NCI-H2081 (cell line): ENCODE results near the gene ZNF467.

Source experiments
- DNase-seq, 2 experiments: peaks; one replicate each; lab custom pipeline; 2025; lab: John Stamatoyannopoulos, UW

ZNF467 gene

DNA sequence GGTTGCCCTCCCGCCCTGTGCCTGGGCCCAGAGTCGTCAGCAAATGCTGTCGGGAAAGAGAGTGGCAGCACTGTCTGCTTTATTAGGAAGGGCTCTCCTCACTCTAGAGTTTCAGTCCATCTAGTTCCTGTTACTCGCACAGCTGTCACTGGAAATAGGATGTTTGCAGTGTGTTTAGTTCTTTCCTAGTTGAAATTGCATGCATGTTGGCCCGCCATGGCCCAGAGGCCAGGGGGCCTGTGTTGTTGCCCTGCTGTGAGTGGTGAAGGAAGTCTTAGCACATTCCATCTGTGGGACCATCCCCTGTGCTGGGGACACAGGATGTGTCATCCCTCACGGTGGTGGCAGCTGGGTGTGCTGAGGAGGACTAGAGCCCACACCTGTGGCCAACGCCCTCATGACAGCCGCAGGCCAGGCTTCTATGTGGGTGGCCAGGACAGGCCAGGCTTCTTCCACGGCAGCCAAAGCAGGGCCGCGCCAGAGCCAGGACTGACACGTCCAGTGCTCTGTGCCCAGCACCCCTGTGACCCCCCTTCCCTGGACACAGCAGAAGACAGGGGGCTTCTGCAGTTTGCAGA, 45.4 kb downstream of the ZNF467 start:
- DNase-seq: no peak

DNA sequence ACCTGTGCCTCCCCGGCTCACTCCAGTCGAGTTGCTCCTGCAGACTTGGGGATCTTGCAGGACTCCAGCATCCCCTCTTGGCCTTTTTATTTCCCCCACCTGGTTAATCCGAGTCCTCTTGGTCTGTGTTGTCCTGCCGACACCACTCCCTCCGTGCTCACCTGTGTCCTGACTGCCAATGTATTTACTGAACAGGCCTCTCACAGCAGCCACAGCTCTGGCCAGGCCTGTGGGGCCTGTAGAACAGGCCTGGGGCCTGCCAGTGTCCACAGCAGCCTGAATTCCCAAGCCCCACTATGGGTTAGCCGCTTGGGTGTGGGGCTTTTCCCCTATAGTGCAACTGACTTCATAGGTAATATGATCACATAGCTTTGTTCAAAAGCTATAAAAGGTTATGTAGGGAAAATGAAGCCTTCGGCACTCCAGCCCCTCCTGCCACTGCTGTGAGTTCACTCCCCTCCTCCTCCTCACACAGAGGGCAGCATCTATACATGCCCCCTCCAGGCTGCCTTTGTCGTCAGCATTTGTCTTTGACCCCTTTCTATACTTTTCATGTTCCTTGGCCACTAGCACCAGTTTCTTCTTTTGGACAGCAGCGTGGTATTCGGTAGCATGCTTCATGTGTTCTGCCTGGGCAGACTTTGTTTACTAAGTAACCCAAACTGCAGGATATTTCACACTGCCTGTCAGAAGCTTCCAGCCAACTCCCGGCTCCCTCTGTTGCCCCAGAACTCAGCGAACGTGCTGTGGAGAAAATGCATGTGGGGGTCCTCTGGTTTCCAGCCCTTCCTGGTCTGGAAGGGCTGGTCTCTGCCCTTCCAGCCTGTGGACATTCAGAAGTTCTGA, 46.1 kb downstream of the ZNF467 start:
- no peak for DNase-seq

GRCh38 chr7:149725916-149726315, 47.5 kb downstream of the ZNF467 start:
- DNase-seq: no peak

GRCh38 chr7:149725426-149725821, 48.0 kb downstream of the ZNF467 start:
- DNase-seq: no peak

DNA sequence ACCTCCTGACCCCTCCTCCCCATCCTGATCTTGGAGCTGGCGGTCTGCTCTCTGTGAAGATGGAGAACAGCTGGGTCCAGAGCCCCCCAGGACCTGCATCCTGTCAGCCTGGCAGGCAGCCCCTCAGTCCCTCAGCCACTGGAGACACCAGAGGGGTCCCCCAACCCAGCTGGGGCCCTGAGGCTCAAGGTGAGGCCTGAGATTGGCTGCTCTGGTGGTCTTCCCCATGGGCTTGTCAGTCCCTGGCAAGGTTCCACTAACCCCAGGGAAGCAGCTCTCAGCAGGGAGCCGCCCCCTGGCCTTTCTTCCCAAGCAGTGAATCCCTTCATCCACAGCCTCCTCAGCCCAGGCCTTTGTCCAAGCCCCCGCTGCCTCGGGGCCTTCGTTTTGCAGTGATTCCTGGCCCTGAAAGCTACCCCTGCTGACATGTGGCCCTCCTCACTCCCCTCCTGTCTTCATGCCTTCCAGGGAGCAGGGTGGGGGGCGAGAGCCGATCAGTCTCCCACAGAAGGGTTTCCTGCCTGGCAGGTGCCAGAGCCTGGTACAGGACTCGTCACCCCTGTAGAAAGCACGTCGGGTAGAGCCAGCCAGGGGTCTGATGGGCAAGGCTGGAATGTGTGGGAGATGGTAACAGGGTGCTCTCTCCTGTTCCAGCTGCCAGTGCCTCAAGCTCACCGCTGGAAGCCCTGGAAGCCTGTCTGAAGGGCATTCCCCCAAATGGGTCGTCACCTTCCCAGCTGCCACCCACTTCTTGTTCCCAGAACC, 48.5 kb downstream of the ZNF467 start:
- no peak for DNase-seq

DNA sequence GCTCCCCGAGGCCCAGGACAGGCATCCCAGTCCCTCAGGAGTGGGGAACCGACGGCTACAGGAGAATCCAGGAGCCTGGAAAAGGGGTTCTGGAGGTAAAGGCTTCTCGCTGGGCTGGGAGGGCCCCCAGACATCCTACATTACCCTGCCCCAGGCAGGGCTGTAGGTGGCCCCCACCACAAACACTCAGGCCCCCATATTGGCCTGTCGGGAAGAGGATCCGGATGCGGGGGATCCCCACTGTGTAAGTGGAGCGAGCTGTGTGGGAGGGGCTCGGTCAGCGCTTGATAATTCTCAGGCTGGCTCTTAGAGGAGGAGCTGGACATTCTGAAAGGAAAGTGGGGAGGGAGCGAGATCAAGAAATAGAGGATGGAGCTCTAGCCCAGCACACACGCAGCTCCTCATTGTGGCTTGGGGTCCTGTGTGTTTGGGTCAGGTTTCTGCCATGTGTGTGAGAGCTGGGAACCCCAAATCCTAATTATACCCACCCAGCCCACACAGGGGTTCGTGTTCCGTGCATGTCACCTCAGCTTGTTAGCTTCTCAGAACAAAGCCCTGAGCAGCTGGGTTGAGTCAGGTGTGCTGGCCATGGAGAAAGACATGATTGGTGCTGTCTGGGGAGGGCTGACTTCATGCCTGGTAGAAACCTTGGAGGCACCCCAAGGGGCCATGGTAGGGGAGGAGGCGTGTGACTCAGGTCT, 49.4 kb downstream of the ZNF467 start:
- no peak for DNase-seq

- no peak for DNase-seq
These were observed 50.2 kb downstream of the ZNF467 start for GRCh38 chr7:149723082-149723767.

- DNase-seq: no peak
These were observed 50.9 kb downstream of the ZNF467 start for GRCh38 chr7:149722356-149722957.

DNA sequence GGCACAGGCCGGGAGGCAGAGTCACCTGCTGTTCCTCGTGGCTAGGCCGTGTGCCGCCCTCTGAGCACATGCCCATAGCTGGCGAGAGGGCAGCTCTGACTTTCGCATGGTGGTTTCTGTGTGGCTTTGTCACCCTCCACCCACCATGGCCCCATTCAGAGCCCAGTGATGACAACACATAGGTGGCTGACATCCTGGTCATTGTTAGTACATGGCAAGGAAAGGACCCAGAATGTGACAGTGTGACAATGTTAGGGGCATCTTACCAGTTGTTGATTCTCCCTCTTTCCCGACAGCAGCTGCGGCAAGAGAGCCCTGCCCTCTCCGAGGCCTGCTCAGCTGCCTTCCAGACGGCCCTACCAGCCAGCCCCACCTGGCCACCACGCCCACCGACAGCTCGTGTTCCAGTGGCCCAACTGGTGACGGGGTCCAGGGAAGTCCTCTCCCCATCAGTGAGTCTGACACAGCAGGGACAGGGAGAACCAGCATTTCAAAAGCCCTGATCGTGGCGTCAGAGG, 52.2 kb downstream of the ZNF467 start:
- DNase-seq: no peak

DNA sequence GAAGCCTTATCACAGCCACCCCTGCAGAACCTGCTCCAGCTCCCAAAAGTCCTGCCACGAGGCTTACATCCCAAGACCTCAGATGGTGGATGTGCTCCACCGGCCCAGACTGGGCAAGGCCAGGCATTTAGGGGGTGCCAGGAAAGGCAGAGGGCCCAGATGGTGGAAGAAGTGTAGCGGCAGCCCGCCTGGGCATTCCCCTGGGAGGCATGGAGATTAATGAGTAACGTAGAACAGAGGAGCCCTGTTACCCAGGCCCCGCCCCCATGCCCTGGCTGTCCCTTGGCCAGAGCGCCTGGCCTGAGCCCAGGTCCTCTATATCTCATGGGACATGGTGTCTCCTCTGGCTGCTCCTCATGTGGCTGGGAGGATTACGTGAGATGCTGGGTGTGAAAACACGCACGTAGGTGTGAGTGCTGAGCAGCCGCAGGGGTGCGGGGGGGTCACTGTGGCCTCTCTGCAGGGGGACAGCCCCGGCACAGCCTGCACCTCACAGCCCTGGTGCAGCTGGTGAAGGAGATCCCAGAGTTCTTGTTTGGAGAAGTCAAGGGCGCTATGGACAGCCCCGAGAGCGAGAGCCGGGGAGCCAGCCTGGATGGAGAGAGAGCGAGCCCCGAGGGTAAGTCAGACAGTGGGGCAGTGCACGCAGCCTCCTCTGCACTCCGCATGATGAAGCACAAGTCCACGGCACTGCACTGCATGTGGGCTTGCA, 52.9 kb downstream of the ZNF467 start:
- DNase-seq: no peak

DNA sequence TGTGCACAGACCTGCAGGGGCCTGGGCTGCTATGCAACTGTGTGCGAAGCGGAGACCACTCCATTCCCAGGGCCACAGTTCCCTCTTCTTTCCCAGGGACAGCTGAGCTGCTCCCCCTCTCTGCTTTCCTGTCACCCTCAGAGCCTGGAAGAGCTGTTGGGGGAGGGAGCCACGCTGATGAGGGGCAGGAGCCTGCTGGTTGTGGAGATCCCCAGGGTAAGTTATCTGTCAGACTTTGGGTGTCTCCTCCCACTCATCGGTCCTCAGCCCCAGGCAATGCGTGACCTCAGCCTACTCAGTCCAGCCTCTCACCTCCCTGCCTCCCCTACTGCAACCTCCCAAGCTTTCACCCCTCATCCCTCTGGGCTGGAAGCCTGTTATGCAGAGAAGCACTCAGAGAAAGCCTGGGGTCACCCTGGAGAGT, 53.5 kb downstream of the ZNF467 start:
- no peak for DNase-seq

DNA sequence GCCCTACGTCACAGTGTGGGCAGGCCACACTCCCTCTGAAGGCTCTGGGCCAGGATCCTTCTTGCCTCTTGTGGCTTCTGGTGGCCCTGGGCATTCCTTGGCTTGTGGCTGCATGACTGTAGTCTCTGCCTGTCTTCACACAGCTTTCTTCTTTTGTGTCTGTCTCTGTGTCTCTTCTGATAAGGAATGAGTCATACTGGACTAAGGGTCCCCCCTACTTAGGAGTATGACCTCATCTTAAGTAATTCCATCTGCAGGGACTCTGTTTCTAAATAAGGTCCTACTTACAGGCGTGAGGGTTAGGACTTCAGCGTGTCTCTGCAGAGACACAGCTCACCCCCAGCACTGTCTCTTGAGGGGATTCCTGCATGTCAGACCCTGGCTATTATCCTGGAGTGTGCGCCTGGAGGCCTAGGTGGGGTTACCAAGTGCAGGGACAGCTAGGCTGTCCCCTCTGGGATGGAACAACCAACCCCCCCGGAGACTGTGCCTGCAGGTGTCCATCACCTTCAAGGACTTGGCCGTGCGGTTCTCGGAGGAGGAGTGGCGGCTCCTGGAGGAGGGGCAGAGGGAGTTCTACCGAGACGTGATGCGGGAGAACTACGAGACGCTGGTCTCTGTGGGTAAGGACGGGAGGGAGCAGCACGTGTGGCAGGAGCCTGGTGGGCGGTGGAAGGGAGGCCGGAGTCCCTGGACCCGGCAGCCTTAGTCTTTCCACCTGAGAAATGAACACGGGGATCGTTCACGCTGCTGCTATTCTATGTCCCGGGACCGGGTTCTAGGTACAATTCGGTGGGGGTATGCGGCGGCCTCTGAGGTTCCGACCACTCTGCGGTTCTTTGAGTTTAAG, 54.1 kb downstream of the ZNF467 start:
- no peak for DNase-seq

- DNase-seq: no peak
These were observed 54.7 kb downstream of the ZNF467 start for GRCh38 chr7:149718730-149719049.

DNA sequence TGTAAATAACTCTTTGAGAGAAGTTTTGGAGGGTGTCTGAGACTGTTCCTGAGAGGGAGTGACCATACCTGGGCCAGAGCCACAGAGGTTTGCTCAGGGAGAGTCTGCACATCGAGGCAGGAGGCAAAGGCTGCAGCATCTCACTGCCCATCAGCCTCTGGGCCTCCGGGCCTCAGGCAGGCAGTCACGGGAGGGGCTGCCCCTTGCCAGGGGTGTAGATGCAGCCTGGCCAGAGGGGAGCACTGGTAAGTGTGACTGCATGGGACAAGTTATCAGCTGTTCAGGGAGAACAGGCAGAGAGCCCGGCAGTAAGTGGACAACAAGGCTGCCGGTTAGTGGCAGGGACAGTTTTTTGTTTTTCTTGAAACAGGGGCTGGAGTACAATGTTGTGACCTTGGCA, 55.9 kb downstream of the ZNF467 start:
- no peak for DNase-seq

- no peak for DNase-seq
These were observed 56.5 kb downstream of the ZNF467 start for GRCh38 chr7:149716932-149717307.

DNA sequence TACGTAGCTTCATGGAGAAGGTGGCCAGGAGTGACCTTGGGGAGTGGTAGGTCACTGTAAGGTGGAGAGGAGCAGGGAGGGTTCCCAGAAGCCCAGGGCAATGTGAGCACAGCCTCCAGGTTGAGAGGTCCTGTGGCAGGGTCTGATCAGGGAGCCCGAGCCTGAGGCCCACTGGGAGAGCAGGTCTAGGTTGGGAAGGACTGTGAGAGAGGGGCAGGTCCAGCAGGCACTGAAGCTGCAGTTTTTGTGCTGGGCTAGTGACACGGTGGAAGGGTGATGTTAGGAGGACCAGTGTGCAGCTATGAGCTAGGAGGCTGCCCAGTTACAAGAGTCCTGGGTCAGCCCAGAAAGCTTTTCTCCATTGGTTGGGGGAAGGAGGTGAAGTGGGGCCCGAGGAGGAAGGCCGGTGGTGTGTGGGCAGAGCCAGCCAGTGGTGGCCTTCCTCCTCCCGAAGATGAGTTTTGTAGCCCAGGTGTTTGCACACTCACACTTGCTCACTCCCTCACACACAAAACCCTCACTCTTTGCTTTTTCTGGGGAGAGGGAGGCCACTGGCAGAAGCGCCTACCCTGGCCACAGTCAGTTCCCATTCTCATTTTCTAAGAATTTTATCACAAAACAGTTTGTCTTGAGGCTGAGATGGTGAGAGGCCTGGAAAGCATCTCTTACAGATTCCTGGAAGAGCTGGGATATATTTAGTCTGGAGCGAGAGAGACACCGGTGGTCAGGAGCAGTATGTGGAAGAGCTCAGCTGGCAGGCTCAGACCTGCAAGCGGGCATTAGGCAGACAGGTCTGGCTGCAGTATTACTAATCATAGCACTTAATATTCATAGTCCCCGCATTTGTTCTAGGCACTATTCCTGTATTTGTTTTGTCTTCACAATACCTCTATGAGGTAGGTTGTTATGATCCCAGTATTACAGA, 57.1 kb downstream of the ZNF467 start:
- no peak for DNase-seq

GRCh38 chr7:149715476-149715875, 57.9 kb downstream of the ZNF467 start:
- DNase-seq: no peak

GRCh38 chr7:149714910-149715471, 58.4 kb downstream of the ZNF467 start:
- no peak for DNase-seq
